GM23338 (cell line): ENCODE data around the gene PHYHIPL.
"Not testable (repeated sequence)": the region's sequence is repeated elsewhere in the genome, so short reads cannot be mapped to it uniquely, and the experiment has no call there.

Experiments used
- EZH2 ChIP-seq: fragments of 200-600 bp; sonication (generic); IDR thresholded peaks from one replicate; pipeline ENCODE4 v1.8.0; 2017; ENCODE audit warnings: antibody characterized with exemption, mild to moderate bottlenecking, low read depth; ENCODE audit not compliant: unreplicated experiment
- EZH2phosphoT487 ChIP-seq: fragments of 200-600 bp; sonication (generic); IDR thresholded peaks from one replicate; pipeline ENCODE4 v1.8.1; 2018; ENCODE audit warnings: antibody characterized with exemption; ENCODE audit not compliant: unreplicated experiment
- JUNB ChIP-seq: IDR thresholded peaks from one replicate; pipeline ENCODE4 v1.6.1; 2016; ENCODE audit warnings: antibody characterized with exemption; ENCODE audit not compliant: unreplicated experiment
- POLR2AphosphoS5 ChIP-seq: IDR thresholded peaks from 2 replicates; pipeline ENCODE4 v1.6.1; 2016; ENCODE audit warnings: antibody characterized with exemption, low read depth
- TF ChIP-seq, protein P1 (sequence below), 2 experiments: fragments of 200-600 bp in 1 of 2; sonication (generic) in 1 of 2; conservative IDR thresholded peaks; 2 replicates each; pipeline versions ENCODE4 v1.5.1 to v1.6.1; 2016 to 2017; ENCODE audit warnings: antibody characterized with exemption in 2 of 2, low read depth in 2 of 2, mild to moderate bottlenecking in 2 of 2, moderate library complexity in 1 of 2
- TF ChIP-seq, protein P2 (sequence below): IDR thresholded peaks from one replicate; pipeline ENCODE4 v1.6.1; 2018; ENCODE audit warnings: antibody characterized with exemption; ENCODE audit not compliant: unreplicated experiment

GRCh38 chr10:59239108-59239507 is 62.7 kb downstream of the PHYHIPL start:
- TF ChIP-seq EZH2, POLR2AphosphoS5, JUNB, EZH2phosphoT487: not testable (repeated sequence)
- TF ChIP-seq, protein P1, sequence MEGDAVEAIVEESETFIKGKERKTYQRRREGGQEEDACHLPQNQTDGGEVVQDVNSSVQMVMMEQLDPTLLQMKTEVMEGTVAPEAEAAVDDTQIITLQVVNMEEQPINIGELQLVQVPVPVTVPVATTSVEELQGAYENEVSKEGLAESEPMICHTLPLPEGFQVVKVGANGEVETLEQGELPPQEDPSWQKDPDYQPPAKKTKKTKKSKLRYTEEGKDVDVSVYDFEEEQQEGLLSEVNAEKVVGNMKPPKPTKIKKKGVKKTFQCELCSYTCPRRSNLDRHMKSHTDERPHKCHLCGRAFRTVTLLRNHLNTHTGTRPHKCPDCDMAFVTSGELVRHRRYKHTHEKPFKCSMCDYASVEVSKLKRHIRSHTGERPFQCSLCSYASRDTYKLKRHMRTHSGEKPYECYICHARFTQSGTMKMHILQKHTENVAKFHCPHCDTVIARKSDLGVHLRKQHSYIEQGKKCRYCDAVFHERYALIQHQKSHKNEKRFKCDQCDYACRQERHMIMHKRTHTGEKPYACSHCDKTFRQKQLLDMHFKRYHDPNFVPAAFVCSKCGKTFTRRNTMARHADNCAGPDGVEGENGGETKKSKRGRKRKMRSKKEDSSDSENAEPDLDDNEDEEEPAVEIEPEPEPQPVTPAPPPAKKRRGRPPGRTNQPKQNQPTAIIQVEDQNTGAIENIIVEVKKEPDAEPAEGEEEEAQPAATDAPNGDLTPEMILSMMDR (conservative IDR thresholded peaks at IDR 0.05; ENCODE audit: low read depth in 2 of 2): not testable (repeated sequence)
- TF ChIP-seq, protein P2, sequence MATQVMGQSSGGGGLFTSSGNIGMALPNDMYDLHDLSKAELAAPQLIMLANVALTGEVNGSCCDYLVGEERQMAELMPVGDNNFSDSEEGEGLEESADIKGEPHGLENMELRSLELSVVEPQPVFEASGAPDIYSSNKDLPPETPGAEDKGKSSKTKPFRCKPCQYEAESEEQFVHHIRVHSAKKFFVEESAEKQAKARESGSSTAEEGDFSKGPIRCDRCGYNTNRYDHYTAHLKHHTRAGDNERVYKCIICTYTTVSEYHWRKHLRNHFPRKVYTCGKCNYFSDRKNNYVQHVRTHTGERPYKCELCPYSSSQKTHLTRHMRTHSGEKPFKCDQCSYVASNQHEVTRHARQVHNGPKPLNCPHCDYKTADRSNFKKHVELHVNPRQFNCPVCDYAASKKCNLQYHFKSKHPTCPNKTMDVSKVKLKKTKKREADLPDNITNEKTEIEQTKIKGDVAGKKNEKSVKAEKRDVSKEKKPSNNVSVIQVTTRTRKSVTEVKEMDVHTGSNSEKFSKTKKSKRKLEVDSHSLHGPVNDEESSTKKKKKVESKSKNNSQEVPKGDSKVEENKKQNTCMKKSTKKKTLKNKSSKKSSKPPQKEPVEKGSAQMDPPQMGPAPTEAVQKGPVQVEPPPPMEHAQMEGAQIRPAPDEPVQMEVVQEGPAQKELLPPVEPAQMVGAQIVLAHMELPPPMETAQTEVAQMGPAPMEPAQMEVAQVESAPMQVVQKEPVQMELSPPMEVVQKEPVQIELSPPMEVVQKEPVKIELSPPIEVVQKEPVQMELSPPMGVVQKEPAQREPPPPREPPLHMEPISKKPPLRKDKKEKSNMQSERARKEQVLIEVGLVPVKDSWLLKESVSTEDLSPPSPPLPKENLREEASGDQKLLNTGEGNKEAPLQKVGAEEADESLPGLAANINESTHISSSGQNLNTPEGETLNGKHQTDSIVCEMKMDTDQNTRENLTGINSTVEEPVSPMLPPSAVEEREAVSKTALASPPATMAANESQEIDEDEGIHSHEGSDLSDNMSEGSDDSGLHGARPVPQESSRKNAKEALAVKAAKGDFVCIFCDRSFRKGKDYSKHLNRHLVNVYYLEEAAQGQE: not testable (repeated sequence)
